ENCODE measurements around the gene SLC7A1.

- TF ChIP-seq CTCF (conservative IDR thresholded peaks at IDR 0.05): no peak
- TF ChIP-seq EZH2 (IDR thresholded peaks at IDR 0.05; ENCODE audit: low read depth): no peak
Measured at GRCh38 chr13:29577136-29578051, 18.1 kb downstream of the SLC7A1 start.
